GM12878 (cell line): Measurements from ENCODE around the gene IRGQ. TPM values are rescaled to one million over a fixed set of nuclear protein-coding genes. Genes with fewer than 3 reads are reported as not detected.

Experiments used
- ATAC-seq: fragments of 200-7000 bp; cut with Tn5 transposase; 3 replicates; pipeline ENCODE4 v1.9.1; 2020; ENCODE audit warnings: mild to moderate bottlenecking, moderate library complexity
- BruUV-seq: library from RNA; stranded (reverse); fragments of 400-500 nt; replicated peaks from 2 replicates; lab custom pipeline; 2021; lab: Mats Ljungman, UMichigan
- CTCF ChIA-PET: fragments of 300-600 bp; sonication (Branson Sonifier 250); formaldehyde crosslinking; extraction: SDS; loops from one replicate; lab custom pipeline; 2021; ENCODE audit warnings: inconsistent platforms; lab: Yijun Ruan, JAX
- POLR2A ChIA-PET: fragments of 350-600 bp; formaldehyde crosslinking; extraction: SDS; loops from one replicate; lab custom pipeline; 2021; ENCODE audit warnings: inconsistent platforms; lab: Charles Lee
- RAD21 ChIA-PET: fragments of 300-600 bp; sonication (Branson Sonifier 250); formaldehyde crosslinking; loops from one replicate; lab custom pipeline; 2023; ENCODE audit warnings: antibody characterized with exemption; ENCODE audit not compliant: unreplicated experiment; lab: Charles Lee
- SMC1A ChIA-PET: fragments of 300-600 bp; sonication (Branson Sonifier 250); formaldehyde crosslinking; loops from one replicate; lab custom pipeline; 2023; ENCODE audit not compliant: unreplicated experiment, uncharacterized antibody; lab: Charles Lee
- DNase-seq: peaks from one replicate; pipeline ENCODE4 v3.0.0-alpha.2; 2011; ENCODE audit warnings: low read depth, low spot score
- FAIRE-seq: peaks from 3 replicates; lab custom pipeline; 2011; peaks lifted over from hg19 to GRCh38; lab: Jason Lieb, UNC
- H2AFZ ChIP-seq: 2 replicates; pipeline ENCODE4 v1.6.0; 2011; ENCODE audit warnings: low read depth, low read length, control low read depth; ENCODE audit not compliant: control insufficient read depth
- H3K27ac ChIP-seq: 2 replicates; pipeline ENCODE4 v1.5.1; 2011; ENCODE audit warnings: control low read depth; ENCODE audit not compliant: control insufficient read depth, insufficient read depth
- H3K27me3 ChIP-seq, 2 experiments: replicated peaks in 1 of 2; 2 replicates each; pipeline versions ENCODE4 v1.6.0 to v1.6.1; 2011; ENCODE audit warnings: low read length in 1 of 2; ENCODE audit not compliant: control insufficient read depth in 2 of 2, insufficient read depth in 2 of 2
- H3K36me3 ChIP-seq, 2 experiments: 2 replicates each; pipeline ENCODE4 v1.5.1; 2011; ENCODE audit warnings: low read length in 1 of 2; ENCODE audit not compliant: control insufficient read depth in 2 of 2, insufficient read depth in 2 of 2
- H3K4me1 ChIP-seq: 2 replicates; pipeline ENCODE4 v1.6.1; 2011; ENCODE audit warnings: mild to moderate bottlenecking, low read length, moderate library complexity, mixed read lengths; ENCODE audit not compliant: control insufficient read depth, insufficient read depth
- H3K4me2 ChIP-seq: 2 replicates; pipeline ENCODE4 v1.6.0; 2011; ENCODE audit warnings: control low read depth; ENCODE audit not compliant: control insufficient read depth, insufficient read depth
- H3K4me3 ChIP-seq: fragments of 200-600 bp; sonication (generic); 2 replicates; pipeline ENCODE4 v1.5.1; 2016
- H3K79me2 ChIP-seq: 2 replicates; pipeline ENCODE4 v1.6.0; 2011; ENCODE audit warnings: low read length; ENCODE audit not compliant: control insufficient read depth, insufficient read depth
- H3K9ac ChIP-seq: 2 replicates; pipeline ENCODE4 v1.8.0; 2011; ENCODE audit warnings: low read length, control low read depth, mixed read lengths; ENCODE audit not compliant: control insufficient read depth, insufficient read depth
- H3K9me3 ChIP-seq: replicated peaks from 3 replicates; pipeline ENCODE4 v1.5.1; 2011; ENCODE audit warnings: mild to moderate bottlenecking, low read length; ENCODE audit not compliant: control insufficient read depth, insufficient read depth
- H4K20me1 ChIP-seq: 2 replicates; pipeline ENCODE4 v1.6.0; 2011; ENCODE audit not compliant: control insufficient read depth, insufficient read depth
- ATF3 ChIP-seq: IDR thresholded peaks from 2 replicates; pipeline ENCODE4 v1.6.1; 2011; ENCODE audit warnings: low read depth, mild to moderate bottlenecking, low read length, moderate library complexity, borderline replicate concordance; ENCODE audit errors: extremely low read depth
- ATF7 ChIP-seq: fragments of 450-650 bp; IDR thresholded peaks from 2 replicates; pipeline ENCODE4 v1.6.1; 2016; ENCODE audit warnings: low read depth, mild to moderate bottlenecking
- BRCA1 ChIP-seq: IDR thresholded peaks from 2 replicates; pipeline ENCODE4 v1.6.1; 2011; ENCODE audit warnings: low read depth, low read length, improper control_type of control experiment
- CBFB ChIP-seq: IDR thresholded peaks from 2 replicates; pipeline ENCODE4 v1.6.1; 2016; ENCODE audit warnings: antibody characterized with exemption, low read depth
- FOXM1 ChIP-seq: IDR thresholded peaks from 2 replicates; pipeline ENCODE4 v1.6.1; 2012; ENCODE audit warnings: low read depth, mild to moderate bottlenecking, inconsistent platforms, low read length, moderate library complexity
- MTA3 ChIP-seq: IDR thresholded peaks from 2 replicates; pipeline ENCODE4 v1.6.1; 2012; ENCODE audit warnings: low read length, inconsistent platforms, borderline replicate concordance
- RAD21 ChIP-seq: IDR thresholded peaks from 2 replicates; pipeline ENCODE4 v1.6.1; 2011; ENCODE audit warnings: mild to moderate bottlenecking, low read depth, low read length, moderate library complexity; ENCODE audit not compliant: insufficient read depth
- RELA ChIP-seq: fragments of 450-650 bp; IDR thresholded peaks from 2 replicates; pipeline ENCODE4 v1.8.0; 2014; ENCODE audit warnings: borderline replicate concordance; ENCODE audit not compliant: partially characterized antibody
- USF1 ChIP-seq: IDR thresholded peaks from 2 replicates; pipeline ENCODE4 v1.6.1; 2011; ENCODE audit warnings: borderline replicate concordance, low read depth, mild to moderate bottlenecking, moderate library complexity, mixed read lengths, low read length; ENCODE audit not compliant: insufficient read depth; ENCODE audit errors: extremely low read length
- WGBS: methylation state at CpG from one replicate; pipeline ENCODE4 v1.1.6; 2016; ENCODE audit warnings: low lambda C conversion rate; ENCODE audit not compliant: insufficient replicate concordance, insufficient coverage; ENCODE audit errors: missing lambda C conversion rate; 5-methylcytosine and 5-hydroxymethylcytosine counted together
- in situ Hi-C: fragments of 300-500 bp; cut with MboI; formaldehyde crosslinking; loops from 9 replicates; pipeline ENCODE4 v1.14.3; 2018; ENCODE audit warnings: mixed read lengths
- intact Hi-C: fragments of 100-400 bp; cut with micrococcal nuclease; formaldehyde crosslinking; loops from one replicate; pipeline ENCODE4 v1.14.2; 2022; ENCODE audit not compliant: unreplicated experiment
- polyA plus RNA-seq, 11 experiments: library from polyadenylated mRNA; depleted of rRNA in 4 of 11; unstranded in 6 of 11; stranded (reverse) in 5 of 11; fragments of >200 nt; fragmentation: Nextera tagmentation in 4 of 11; fragmentation: Illumina TruSeq in 1 of 11; extraction: Ambion mirVana in 4 of 11; extraction: Trizol in 1 of 11; gene quantifications; 1 replicate in 1 of 11; 2 replicates in 10 of 11; pipeline versions ENCODE4 v1.2.1 to v1.2.3, GENCODE V29; 2011 to 2016; ENCODE audit warnings: inconsistent platforms in 2 of 11, missing spikeins in 2 of 11, low read depth in 1 of 11
- total RNA-seq, 4 experiments: library from RNA; depleted of rRNA in 3 of 4; stranded (reverse); fragments of >200 nt in 3 of 4; fragmentation: Illumina TruSeq in 1 of 4; extraction: Trizol in 1 of 4; gene quantifications; 2 replicates each; pipeline versions ENCODE4 v1.2.1 to v1.2.3, GENCODE V29; 2013 to 2021

Gene IRGQ
- total and polyA plus RNA-seq, 10 of the 15 experiments (the other 5 are each of a cell fraction or from before 2014, with no cell fraction given) = 3.3 to 20.8 (median 9.0) TPM

DNA sequence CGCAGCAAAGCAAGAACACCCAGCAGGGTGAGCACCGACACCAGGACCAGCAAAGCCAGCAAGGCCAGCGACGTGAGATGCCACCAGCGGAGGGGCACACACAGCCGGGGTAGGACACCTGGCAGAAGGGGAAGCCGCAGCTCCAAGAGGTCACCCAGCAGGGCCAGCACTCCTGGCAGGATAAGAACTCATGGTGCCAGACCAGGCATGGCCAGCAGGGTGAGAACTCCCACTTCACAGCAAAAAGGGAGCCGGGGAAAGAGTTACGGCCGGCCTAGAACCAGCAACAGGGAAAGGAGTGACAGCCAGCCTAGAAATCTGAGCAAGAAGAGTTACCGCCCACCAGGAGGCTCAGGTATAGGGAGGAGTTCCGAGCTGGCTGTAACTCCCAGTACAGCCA, 16.4 kb upstream of the IRGQ start (continued):
- TF ChIP-seq ATF3 = no peak
- TF ChIP-seq, all 136 proteins: peak for 0

- POLR2A ChIA-PET = no interaction called here
- FAIRE-seq = no peak
- 78% methylated on average over 3 of the region's 3 CpGs for WGBS
Observed at GRCh38 chr19:43611788-43612187, 15.9 kb upstream of the IRGQ start, which contains the start of gene SRRM5. Gene SRRM5, plus strand, starts transcription at chr19:43612088. Its CDS starts 34 bp downstream, at chr19:43612122.

More at GRCh38 chr19:43611788-43612187, 15.9 kb upstream of the IRGQ start, which contains the start of gene SRRM5:
- DNase-seq (no peak), ATAC-seq (no peak)
- H3K4me2 ChIP-seq = no peak within 1 kb of the TSS
- in situ Hi-C loops (no loop called here), intact Hi-C loops (no loop called here)
- no TSS peak for BruUV-seq
- H4K20me1 ChIP-seq = no peaks in the 10 kb centered on the region
- no peaks in the 10 kb centered on the region for H3K27me3 ChIP-seq
- ChIA-PET RAD21 (no interaction called here), SMC1A (no interaction called here), CTCF (no interaction called here)
- no peak within 1 kb of the TSS for H2AFZ ChIP-seq
- peaks cover 3 to 14% of the 10 kb centered on the region in 2 experiments; a peak in 3 of 4 replicates for H3K36me3 ChIP-seq
- H3K4me3 ChIP-seq = no peak within 1 kb of the TSS
- H3K79me2 ChIP-seq = peaks cover 5% of the 10 kb centered on the region
- H3K9me3 ChIP-seq = no peaks in the 10 kb centered on the region
- no peak within 1 kb of the TSS for H3K9ac ChIP-seq
- no peak within 1 kb of the TSS for H3K27ac ChIP-seq
- no peaks in the 10 kb centered on the region for H3K4me1 ChIP-seq
- TF ChIP-seq FOXM1 = no peak
- no peak for TF ChIP-seq RELA
- TF ChIP-seq BRCA1 = no peak
- no peak for TF ChIP-seq MTA3
- no peak for TF ChIP-seq CBFB
- TF ChIP-seq USF1 = no peak
- no peak for TF ChIP-seq ATF7
- TF ChIP-seq RAD21 = no peak
